TTC549 (cell line): ENCODE measurements around the gene PNLIPRP1.

ENCODE experiments used
- FAIRE-seq: peaks from 2 replicates; lab custom pipeline; 2012; peaks lifted over from hg19 to GRCh38; lab: Jason Lieb, UNC

PNLIPRP1 gene

GRCh38 chr10:116631871-116632295, 41.1 kb downstream of the PNLIPRP1 start:
- no peak for FAIRE-seq

- FAIRE-seq = no peak
Measured at GRCh38 chr10:116632596-116633215, 41.9 kb downstream of the PNLIPRP1 start.

- FAIRE-seq = no peak
Measured at GRCh38 chr10:116633216-116633600, 42.4 kb downstream of the PNLIPRP1 start.

GRCh38 chr10:116634126-116634975, 43.6 kb downstream of the PNLIPRP1 start:
- FAIRE-seq = no peak

- no peak for FAIRE-seq
Measured at GRCh38 chr10:116636385-116636784, 45.6 kb downstream of the PNLIPRP1 start.

GRCh38 chr10:116636976-116637375, 46.2 kb downstream of the PNLIPRP1 start:
- no peak for FAIRE-seq

GRCh38 chr10:116637830-116638229, 47.1 kb downstream of the PNLIPRP1 start:
- FAIRE-seq = no peak

GRCh38 chr10:116646502-116646901, 55.7 kb downstream of the PNLIPRP1 start:
- FAIRE-seq = no peak

GRCh38 chr10:116648903-116649302, 58.1 kb downstream of the PNLIPRP1 start:
- FAIRE-seq = no peak

GRCh38 chr10:116653885-116654284, 63.1 kb downstream of the PNLIPRP1 start:
- no peak for FAIRE-seq

- FAIRE-seq = no peak
Measured at GRCh38 chr10:116654816-116655215, 64.1 kb downstream of the PNLIPRP1 start.

- no peak for FAIRE-seq
Measured at GRCh38 chr10:116655568-116655967, 64.8 kb downstream of the PNLIPRP1 start.

GRCh38 chr10:116656044-116656443, 65.3 kb downstream of the PNLIPRP1 start:
- FAIRE-seq = no peak

GRCh38 chr10:116657863-116658551, 67.2 kb downstream of the PNLIPRP1 start:
- FAIRE-seq = no peak
